Endodermal cell (in vitro differentiated cells): ENCODE results near the gene P2RX2. TPM values are rescaled to one million over a fixed set of nuclear protein-coding genes. Genes with fewer than 3 reads are reported as not detected.

Experiments
- DNase-seq: peaks from one replicate; pipeline ENCODE4 v3.0.0-alpha.2; 2017
- H3K27ac ChIP-seq: 2 replicates; pipeline ENCODE4 v1.5.1; 2013; ENCODE audit warnings: mild to moderate bottlenecking, low read depth, low read length, moderate library complexity
- H3K27me3 ChIP-seq: 2 replicates; pipeline ENCODE4 v1.6.1; 2013; ENCODE audit warnings: mild to moderate bottlenecking, low read length, moderate library complexity; ENCODE audit not compliant: insufficient read depth, control insufficient read depth, poor library complexity, severe bottlenecking
- H3K36me3 ChIP-seq: 2 replicates; pipeline ENCODE4 v1.7.0; 2013; ENCODE audit warnings: mild to moderate bottlenecking, low read length, moderate library complexity; ENCODE audit not compliant: control insufficient read depth, insufficient read depth
- H3K4me1 ChIP-seq: one replicate; pipeline ENCODE4 v1.7.0; 2013; ENCODE audit warnings: low read length; ENCODE audit not compliant: control insufficient read depth, insufficient read depth
- H3K4me3 ChIP-seq: 2 replicates; pipeline ENCODE4 v1.5.1; 2013; ENCODE audit warnings: mild to moderate bottlenecking, low read length, moderate library complexity
- H3K9ac ChIP-seq: 2 replicates; pipeline ENCODE4 v1.6.1; 2013; ENCODE audit warnings: mild to moderate bottlenecking, low read length, moderate library complexity; ENCODE audit not compliant: poor library complexity, severe bottlenecking; ENCODE audit errors: extremely low read depth
- H3K9me3 ChIP-seq: 2 replicates; pipeline ENCODE4 v1.6.1; 2013; ENCODE audit warnings: mild to moderate bottlenecking, low read length, moderate library complexity; ENCODE audit not compliant: control insufficient read depth
- H3K27ac Mint-ChIP-seq: 2 replicates; pipeline ENCODE4 v1.8.0; 2020; ENCODE audit warnings: mixed read lengths
- H3K27me3 Mint-ChIP-seq: 2 replicates; pipeline ENCODE4 v1.8.0; 2021; ENCODE audit warnings: mild to moderate bottlenecking, mixed read lengths; ENCODE audit not compliant: insufficient read depth
- H3K36me3 Mint-ChIP-seq: 2 replicates; pipeline ENCODE4 v1.8.0; 2020; ENCODE audit warnings: low read depth, mixed read lengths
- H3K4me1 Mint-ChIP-seq: 2 replicates; pipeline ENCODE4 v1.8.0; 2020; ENCODE audit warnings: mixed read lengths
- H3K4me3 Mint-ChIP-seq: 2 replicates; pipeline ENCODE4 v1.8.0; 2020; ENCODE audit warnings: mild to moderate bottlenecking, moderate library complexity, mixed read lengths
- H3K9me3 Mint-ChIP-seq: 2 replicates; pipeline ENCODE4 v1.8.0; 2020; ENCODE audit warnings: mild to moderate bottlenecking, mixed read lengths
- CTCF ChIP-seq: fragments of 200-600 bp; sonication (generic); conservative IDR thresholded peaks from 2 replicates; pipeline ENCODE4 v1.5.0; 2021; ENCODE audit warnings: antibody characterized with exemption, mild to moderate bottlenecking
- WGBS, 2 experiments: methylation state at CpG; one replicate each; pipeline versions ENCODE4 v1.1.5 to v1.1.7; 2013; ENCODE audit warnings: missing lambda C conversion rate in 2 of 2, mixed read lengths in 1 of 2; ENCODE audit not compliant: insufficient coverage in 1 of 2, insufficient read length in 1 of 2; 5-methylcytosine and 5-hydroxymethylcytosine counted together
- total RNA-seq, 2 donors: library from RNA; stranded (reverse); fragmentation: NEBNext Ultra II Directional in 1 of 2; extraction: Animal tissue kit (Norgen Biotek cat#: 25700) in 1 of 2; gene quantifications; 2 replicates in 1 of 2; 3 replicates in 1 of 2; pipeline ENCODE4 v1.2.1, GENCODE V29; 2021

Gene P2RX2
- total RNA-seq, 2 donors from 2014 or later: 0.97 to 2.8 TPM

GRCh38 chr12:132623072-132623869 lies 4.7 kb downstream of the P2RX2 start:
- Mint-ChIP-seq H3K4me1 (no peaks in the 10 kb centered on the region), H3K27ac (no peak overlapping the region), H3K36me3 (peaks cover 26% of the 10 kb centered on the region), H3K27me3 (peaks cover 21% of the 10 kb centered on the region), H3K9me3 (no peaks in the 10 kb centered on the region), H3K4me3 (no peak overlapping the region)
- Histone ChIP-seq H3K27ac (no peak overlapping the region), H3K36me3 (peaks cover 28% of the 10 kb centered on the region), H3K9ac (no peak overlapping the region), H3K9me3 (no peaks in the 10 kb centered on the region), H3K27me3 (peaks cover 18% of the 10 kb centered on the region), H3K4me3 (no peak overlapping the region), H3K4me1 (no peaks in the 10 kb centered on the region)
- WGBS, 2 experiments: 92 to 95% methylated on average over 13 to 25 of the region's 25 CpGs
- no peak for TF ChIP-seq CTCF
- no peak for DNase-seq

GRCh38 chr12:132624186-132624855 lies 5.7 kb downstream of the P2RX2 start:
- H3K4me1 ChIP-seq: no peaks in the 10 kb centered on the region
- no peak for DNase-seq
- no peak overlapping the region for H3K9ac ChIP-seq
- peaks cover 17% of the 10 kb centered on the region for H3K27me3 Mint-ChIP-seq
- no peak overlapping the region for H3K27ac Mint-ChIP-seq
- no peak overlapping the region for H3K4me3 ChIP-seq
- H3K27ac ChIP-seq: no peak overlapping the region
- no peaks in the 10 kb centered on the region for H3K9me3 ChIP-seq
- peaks cover 34% of the 10 kb centered on the region for H3K36me3 Mint-ChIP-seq
- H3K4me1 Mint-ChIP-seq: no peaks in the 10 kb centered on the region
- H3K9me3 Mint-ChIP-seq: no peaks in the 10 kb centered on the region
- H3K4me3 Mint-ChIP-seq: no peak overlapping the region
- 94 to 96% methylated on average over 21 to 22 of the region's 22 CpGs for WGBS, 2 experiments
- TF ChIP-seq CTCF: no peak
- H3K27me3 ChIP-seq: peaks cover 15% of the 10 kb centered on the region
- peaks cover 38% of the 10 kb centered on the region for H3K36me3 ChIP-seq

GRCh38 chr12:132624910-132625630 lies 6.5 kb downstream of the P2RX2 start:
- Mint-ChIP-seq H3K4me3 (no peak overlapping the region), H3K9me3 (no peaks in the 10 kb centered on the region), H3K27ac (peak overlapping the region; percentile 39)

More at GRCh38 chr12:132624910-132625630, 6.5 kb downstream of the P2RX2 start:
- DNase-seq: no peak
- Histone ChIP-seq H3K4me1 (no peaks in the 10 kb centered on the region), H3K36me3 (peaks cover 46% of the 10 kb centered on the region), H3K27me3 (peaks cover 8% of the 10 kb centered on the region), H3K4me3 (no peak overlapping the region), H3K27ac (no peak overlapping the region), H3K9me3 (no peaks in the 10 kb centered on the region), H3K9ac (no peak overlapping the region)
- no peaks in the 10 kb centered on the region for H3K4me1 Mint-ChIP-seq
- peaks cover 42% of the 10 kb centered on the region for H3K36me3 Mint-ChIP-seq
- peaks cover 12% of the 10 kb centered on the region for H3K27me3 Mint-ChIP-seq
- TF ChIP-seq CTCF: no peak
- 93 to 96% methylated on average over 23 to 32 of the region's 32 CpGs for WGBS, 2 experiments
